Peyer's patch (tissue), 4 donors: ENCODE results near the gene MMP24OS.

ENCODE experiments used
- CTCF ChIP-seq, 6 experiments: fragments of 450-650 bp in 4 of 6; fragments of 200-600 bp in 2 of 6; sonication (generic) in 1 of 6; IDR thresholded peaks; one replicate each; pipeline ENCODE4 v1.5.1; 2017 to 2019; ENCODE audit warnings: antibody characterized with exemption in 6 of 6, mild to moderate bottlenecking in 3 of 6, moderate library complexity in 1 of 6
- POLR2A ChIP-seq, 2 donors: fragments of 450-650 bp; IDR thresholded peaks; one replicate each; pipeline ENCODE4 v1.5.1; 2017; ENCODE audit warnings: antibody characterized with exemption in 2 of 2, mild to moderate bottlenecking in 2 of 2, moderate library complexity in 2 of 2

GRCh38 chr20:35277531-35278395, at the start of gene MMP24OS:
- TF ChIP-seq POLR2A (IDR thresholded peaks at IDR 0.05) (peak; percentile 94 to 97), CTCF (IDR thresholded peaks at IDR 0.05) (peak in 4 of 6 experiments; percentile 6 to 34 (median 27))
